HG02852 (cell line): ENCODE results near the gene CANT1.
"Not testable (repeated sequence)": the region's sequence is repeated elsewhere in the genome, so short reads cannot be mapped to it uniquely, and the experiment has no call there.

Experiments
- ATAC-seq: cut with Tn5 transposase; IDR thresholded peaks from one replicate; pipeline ENCODE4 v1.9.1; 2021; ENCODE audit warnings: mild to moderate bottlenecking, moderate library complexity; ENCODE audit not compliant: unreplicated experiment

The CANT1 gene

GRCh38 chr17:79043931-79044320 lies 34.4 kb upstream of the CANT1 start:
- ATAC-seq: no peak

- no peak for ATAC-seq
These were observed 33.8 kb upstream of the CANT1 start for GRCh38 chr17:79043191-79043930.

- ATAC-seq: no peak
These were observed 33.0 kb upstream of the CANT1 start for GRCh38 chr17:79042421-79043190.

GRCh38 chr17:79041723-79042420 lies 32.3 kb upstream of the CANT1 start:
- ATAC-seq: no peak

- ATAC-seq: no peak
These were observed 31.5 kb upstream of the CANT1 start for GRCh38 chr17:79041041-79041570.

- ATAC-seq: no peak
These were observed 30.3 kb upstream of the CANT1 start for GRCh38 chr17:79039886-79040285.

- ATAC-seq: no peak
These were observed 29.6 kb upstream of the CANT1 start for GRCh38 chr17:79039171-79039570.

GRCh38 chr17:79038545-79039135 lies 29.1 kb upstream of the CANT1 start:
- no peak for ATAC-seq

GRCh38 chr17:79036596-79036995 lies 27.0 kb upstream of the CANT1 start:
- no peak for ATAC-seq

- no peak for ATAC-seq
These were observed 26.6 kb upstream of the CANT1 start for GRCh38 chr17:79036181-79036580.

GRCh38 chr17:79035686-79036085 lies 26.1 kb upstream of the CANT1 start:
- ATAC-seq: no peak

- no peak for ATAC-seq
These were observed 25.4 kb upstream of the CANT1 start for GRCh38 chr17:79034931-79035485.

- no peak for ATAC-seq
These were observed 24.4 kb upstream of the CANT1 start for GRCh38 chr17:79033741-79034501.

- no peak for ATAC-seq
These were observed 23.6 kb upstream of the CANT1 start for GRCh38 chr17:79033046-79033616.

- ATAC-seq: no peak
These were observed 22.7 kb upstream of the CANT1 start for GRCh38 chr17:79031996-79032875.

GRCh38 chr17:79030636-79031035 lies 21.1 kb upstream of the CANT1 start:
- ATAC-seq: not testable (repeated sequence)

GRCh38 chr17:79029327-79030009 lies 19.9 kb upstream of the CANT1 start:
- ATAC-seq: no peak
